MM.1S (cell line): Measurements from ENCODE around the gene AKAP5.
A peak's percentile ranks its signal among the peaks of the same experiment; 100 is the strongest.

Experiments
- DNase-seq: peaks from one replicate; pipeline ENCODE4 v3.0.0-alpha.2; 2015
- H2AFZ ChIP-seq: fragments of 300-600 bp; sonication (generic); 2 replicates; pipeline ENCODE4 v1.6.0; 2016; ENCODE audit warnings: antibody characterized with exemption, low read length
- H3F3A ChIP-seq: fragments of 300-600 bp; sonication (generic); 2 replicates; pipeline ENCODE4 v1.6.1; 2016; ENCODE audit warnings: mild to moderate bottlenecking, antibody characterized with exemption, low read length, moderate library complexity, mixed read lengths; ENCODE audit not compliant: insufficient read depth
- H3K27ac ChIP-seq: fragments of 300-600 bp; sonication (generic); 2 replicates; pipeline ENCODE4 v1.5.1; 2016; ENCODE audit warnings: mild to moderate bottlenecking, low read length
- H3K27me3 ChIP-seq: fragments of 300-600 bp; sonication (generic); replicated peaks from 2 replicates; pipeline ENCODE4 v1.6.0; 2016; ENCODE audit warnings: low read length; ENCODE audit not compliant: insufficient read depth
- H3K36me3 ChIP-seq: fragments of 300-600 bp; sonication (generic); replicated peaks from 2 replicates; pipeline ENCODE4 v1.6.1; 2016; ENCODE audit warnings: mild to moderate bottlenecking, low read length, mixed read lengths; ENCODE audit not compliant: insufficient read depth
- H3K4me1 ChIP-seq: fragments of 300-600 bp; sonication (generic); 2 replicates; pipeline ENCODE4 v1.6.1; 2016; ENCODE audit warnings: low read length, mixed read lengths
- H3K4me2 ChIP-seq: fragments of 300-600 bp; sonication (generic); 2 replicates; pipeline ENCODE4 v1.6.0; 2016; ENCODE audit warnings: low read depth, low read length
- H3K4me3 ChIP-seq: fragments of 300-600 bp; sonication (generic); 2 replicates; pipeline ENCODE4 v1.5.1; 2016; ENCODE audit warnings: low read length, mixed read lengths
- H3K79me2 ChIP-seq: fragments of 300-600 bp; sonication (generic); 2 replicates; pipeline ENCODE4 v1.6.1; 2016; ENCODE audit warnings: mixed run types, low read length, mixed read lengths
- H3K9ac ChIP-seq: fragments of 300-600 bp; sonication (generic); 2 replicates; pipeline ENCODE4 v1.6.1; 2016; ENCODE audit warnings: low read length, mixed read lengths
- H3K9me2 ChIP-seq: fragments of 300-600 bp; sonication (generic); replicated peaks from 2 replicates; pipeline ENCODE4 v1.6.1; 2016; ENCODE audit warnings: mild to moderate bottlenecking, low read length, mixed read lengths; ENCODE audit not compliant: insufficient read depth
- H3K9me3 ChIP-seq: fragments of 300-600 bp; sonication (generic); replicated peaks from 2 replicates; pipeline ENCODE4 v1.6.1; 2016; ENCODE audit warnings: mild to moderate bottlenecking, low read length, mixed read lengths; ENCODE audit not compliant: insufficient read depth
- H4K20me1 ChIP-seq: fragments of 300-600 bp; sonication (generic); 2 replicates; pipeline ENCODE4 v1.6.1; 2016; ENCODE audit warnings: mild to moderate bottlenecking, low read length, moderate library complexity, mixed read lengths; ENCODE audit not compliant: insufficient read depth
- EZH2 ChIP-seq: fragments of 300-600 bp; sonication (generic); optimal IDR thresholded peaks from 2 replicates; pipeline ENCODE3; 2017; ENCODE audit warnings: low read depth, mild to moderate bottlenecking, antibody characterized with exemption, low read length, mixed read lengths
- EZH2phosphoT487 ChIP-seq: fragments of 300-600 bp; sonication (generic); IDR thresholded peaks from 2 replicates; pipeline ENCODE4 v1.6.1; 2018; ENCODE audit warnings: antibody characterized with exemption, low read length
- TF ChIP-seq, protein P1 (sequence below): fragments of 300-600 bp; sonication (generic); IDR thresholded peaks from 2 replicates; pipeline ENCODE4 v1.5.1; 2016; ENCODE audit warnings: antibody characterized with exemption, low read length, mixed read lengths

AKAP5 gene

DNA sequence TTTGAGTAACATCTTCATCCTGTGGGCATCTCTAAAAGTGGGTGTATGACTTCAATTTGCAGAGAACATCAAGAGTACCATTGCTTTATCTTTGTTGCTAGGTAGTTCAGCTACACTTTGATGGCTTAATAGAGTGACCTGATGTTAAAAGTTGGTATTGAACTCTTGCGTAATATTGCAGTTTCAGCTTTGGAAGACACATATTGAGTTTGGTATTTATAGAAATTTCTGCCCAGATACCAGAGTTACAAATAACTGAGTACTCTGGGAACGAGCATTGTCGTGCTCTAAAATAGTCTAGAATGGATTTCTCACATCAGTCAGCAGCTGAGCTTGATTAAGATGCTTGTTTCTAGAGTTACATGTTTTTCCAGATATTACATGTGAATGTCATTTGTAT is 24.8 kb upstream of the AKAP5 start:
- DNase-seq, result no peak
- Histone ChIP-seq H2AFZ (no peak overlapping the region), H3F3A (peaks cover 14% of the 10 kb centered on the region), H3K79me2 (no peaks in the 10 kb centered on the region), H3K27ac (no peak overlapping the region), H3K4me3 (no peak overlapping the region), H3K9me3 (no peaks in the 10 kb centered on the region), H3K9me2 (no peaks in the 10 kb centered on the region), H3K4me2 (no peak overlapping the region), H3K36me3 (no peaks in the 10 kb centered on the region), H3K9ac (no peak overlapping the region), H3K27me3 (no peaks in the 10 kb centered on the region), H3K4me1 (peaks cover 25% of the 10 kb centered on the region), H4K20me1 (no peaks in the 10 kb centered on the region)
- no peak for TF ChIP-seq EZH2phosphoT487
- no peak for TF ChIP-seq EZH2
- TF ChIP-seq, protein P1, sequence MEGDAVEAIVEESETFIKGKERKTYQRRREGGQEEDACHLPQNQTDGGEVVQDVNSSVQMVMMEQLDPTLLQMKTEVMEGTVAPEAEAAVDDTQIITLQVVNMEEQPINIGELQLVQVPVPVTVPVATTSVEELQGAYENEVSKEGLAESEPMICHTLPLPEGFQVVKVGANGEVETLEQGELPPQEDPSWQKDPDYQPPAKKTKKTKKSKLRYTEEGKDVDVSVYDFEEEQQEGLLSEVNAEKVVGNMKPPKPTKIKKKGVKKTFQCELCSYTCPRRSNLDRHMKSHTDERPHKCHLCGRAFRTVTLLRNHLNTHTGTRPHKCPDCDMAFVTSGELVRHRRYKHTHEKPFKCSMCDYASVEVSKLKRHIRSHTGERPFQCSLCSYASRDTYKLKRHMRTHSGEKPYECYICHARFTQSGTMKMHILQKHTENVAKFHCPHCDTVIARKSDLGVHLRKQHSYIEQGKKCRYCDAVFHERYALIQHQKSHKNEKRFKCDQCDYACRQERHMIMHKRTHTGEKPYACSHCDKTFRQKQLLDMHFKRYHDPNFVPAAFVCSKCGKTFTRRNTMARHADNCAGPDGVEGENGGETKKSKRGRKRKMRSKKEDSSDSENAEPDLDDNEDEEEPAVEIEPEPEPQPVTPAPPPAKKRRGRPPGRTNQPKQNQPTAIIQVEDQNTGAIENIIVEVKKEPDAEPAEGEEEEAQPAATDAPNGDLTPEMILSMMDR, result no peak

DNA sequence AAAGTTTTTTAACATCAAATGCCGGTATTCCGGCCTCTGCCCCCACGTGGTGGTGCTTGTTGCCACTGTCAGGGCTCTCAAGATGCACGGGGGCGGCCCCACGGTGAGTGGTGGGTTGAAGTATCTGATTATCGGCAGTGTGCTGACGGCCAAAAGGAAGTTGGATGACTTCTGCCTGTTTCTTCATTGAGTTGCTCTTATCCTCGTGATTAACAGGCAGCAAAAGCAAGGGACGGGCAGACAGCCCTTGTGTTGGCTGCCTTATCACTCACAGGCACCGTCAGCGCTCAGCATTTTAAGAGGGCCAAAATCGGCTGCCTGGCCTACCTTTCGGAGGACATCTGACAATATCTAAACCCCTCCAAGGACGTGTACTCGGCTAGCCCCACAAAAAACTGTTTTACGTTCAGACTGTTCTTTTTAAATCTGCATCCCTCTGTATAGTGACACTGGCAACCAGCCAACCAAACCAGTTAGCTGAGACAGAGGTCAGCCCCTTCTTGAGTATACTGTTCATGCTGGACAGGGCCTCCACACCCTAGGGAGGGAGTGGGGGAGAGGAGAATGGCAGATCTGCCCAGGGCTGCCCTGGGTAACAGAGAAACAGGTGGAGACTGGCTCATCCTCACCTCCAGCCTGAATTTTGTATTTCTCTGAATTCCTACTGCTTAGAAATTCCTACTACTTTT is 22.9 kb upstream of the AKAP5 start:
- TF ChIP-seq EZH2phosphoT487 (no peak), EZH2 (no peak)
- TF ChIP-seq, protein P1, result no peak
- Histone ChIP-seq H3K4me1 (peaks cover 31% of the 10 kb centered on the region), H3K27me3 (no peaks in the 10 kb centered on the region), H3K4me2 (no peak overlapping the region), H3K36me3 (no peaks in the 10 kb centered on the region), H3K9me2 (no peaks in the 10 kb centered on the region), H3K27ac (no peak overlapping the region), H2AFZ (no peak overlapping the region), H4K20me1 (no peaks in the 10 kb centered on the region), H3F3A (peaks cover 14% of the 10 kb centered on the region), H3K79me2 (no peaks in the 10 kb centered on the region), H3K4me3 (no peak overlapping the region), H3K9me3 (no peaks in the 10 kb centered on the region), H3K9ac (no peak overlapping the region)
- no peak for DNase-seq

DNA sequence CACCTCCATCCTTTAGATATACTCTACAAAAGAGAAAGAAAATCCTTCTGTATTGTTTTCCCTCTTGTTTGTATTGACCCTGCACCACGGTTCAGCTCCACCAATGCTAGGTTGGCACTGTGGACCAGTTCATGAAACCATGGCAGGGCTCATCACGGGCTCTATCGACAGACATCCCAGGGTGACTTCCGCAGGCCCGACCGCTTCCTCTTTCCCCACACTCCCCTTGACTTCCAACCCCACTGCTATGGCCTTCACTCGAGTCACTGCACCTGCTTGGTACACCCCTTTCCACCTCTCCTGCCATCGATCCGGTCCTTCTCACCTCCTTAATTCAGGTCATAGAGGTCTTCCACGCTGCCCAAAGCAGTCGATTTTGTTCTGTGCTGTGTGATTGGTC is 21.2 kb upstream of the AKAP5 start:
- Histone ChIP-seq H3K79me2 (no peaks in the 10 kb centered on the region), H3K4me1 (peaks cover 31% of the 10 kb centered on the region), H3K4me2 (peak overlapping the region; percentile 33; the same call in 1 of the 2 replicates), H3K36me3 (no peaks in the 10 kb centered on the region), H4K20me1 (no peaks in the 10 kb centered on the region), H3K9ac (no peak overlapping the region), H3F3A (peaks cover 14% of the 10 kb centered on the region), H3K27ac (peak overlapping the region; percentile 81; the same call in 1 of the 2 replicates), H3K4me3 (no peak overlapping the region), H3K9me2 (no peaks in the 10 kb centered on the region), H3K27me3 (no peaks in the 10 kb centered on the region), H2AFZ (no peak overlapping the region), H3K9me3 (no peaks in the 10 kb centered on the region)
- TF ChIP-seq EZH2phosphoT487 (no peak), EZH2 (no peak)
- TF ChIP-seq, protein P1, result no peak
- DNase-seq, result no peak
